Naive thymus-derived CD4-positive, alpha-beta T cell (primary cell): Measurements from ENCODE around the gene ZNHIT3. TPM values are rescaled to one million over a fixed set of nuclear protein-coding genes. Genes with fewer than 3 reads are reported as not detected.
"Not testable (repeated sequence)": the region's sequence is repeated elsewhere in the genome, so short reads cannot be mapped to it uniquely, and the experiment has no call there.

ENCODE experiments used
- ATAC-seq: fragments of 150-1000 bp; cut with Tn5 transposase; 2 replicates; pipeline ENCODE4 v1.10.0; 2021; ENCODE audit warnings: mild to moderate bottlenecking, moderate library complexity
- CTCF ChIA-PET: fragments of 350-600 bp; sonication (Branson Sonifier 250); formaldehyde crosslinking; loops from one replicate; lab custom pipeline; 2021; ENCODE audit warnings: antibody characterized with exemption; lab: Charles Lee
- POLR2A ChIA-PET: fragments of 350-600 bp; sonication (Branson Sonifier 250); formaldehyde crosslinking; loops from one replicate; lab custom pipeline; 2021; ENCODE audit warnings: antibody characterized with exemption, inconsistent platforms; lab: Charles Lee
- DNase-seq, 9 donors: peaks; one replicate each; pipeline versions ENCODE4 v3.0.0 to v3.0.0-alpha.2; 2020 to 2022; ENCODE audit warnings: mixed read lengths in 1 of 9
- H3K27ac ChIP-seq: one replicate; pipeline ENCODE4 v1.7.0; 2013; ENCODE audit warnings: mild to moderate bottlenecking, low read depth, low read length, moderate library complexity
- H3K27me3 ChIP-seq, 2 donors: one replicate each; pipeline ENCODE4 v1.7.0; 2013; ENCODE audit warnings: low read length in 2 of 2, mild to moderate bottlenecking in 2 of 2, moderate library complexity in 2 of 2; ENCODE audit not compliant: control insufficient read depth in 2 of 2, insufficient read depth in 2 of 2
- H3K36me3 ChIP-seq, 3 experiments: 1 replicate in 2 of 3; 2 replicates in 1 of 3; pipeline ENCODE4 v1.7.0; 2013; ENCODE audit warnings: low read length in 3 of 3, mild to moderate bottlenecking in 3 of 3, moderate library complexity in 1 of 3; ENCODE audit not compliant: insufficient read depth in 3 of 3, control insufficient read depth in 2 of 3
- H3K4me1 ChIP-seq, 2 donors: one replicate each; pipeline ENCODE4 v1.7.0; 2013; ENCODE audit warnings: low read length in 2 of 2, mild to moderate bottlenecking in 2 of 2, moderate library complexity in 1 of 2; ENCODE audit not compliant: control insufficient read depth in 2 of 2, insufficient read depth in 2 of 2
- H3K4me3 ChIP-seq: 2 replicates; pipeline ENCODE4 v1.7.0; 2013; ENCODE audit warnings: mild to moderate bottlenecking, low read length
- H3K9me3 ChIP-seq, 3 experiments: 1 replicate in 2 of 3; 2 replicates in 1 of 3; pipeline ENCODE4 v1.7.0; 2013; ENCODE audit warnings: low read length in 3 of 3; ENCODE audit not compliant: control insufficient read depth in 2 of 3
- H3K27ac Mint-ChIP-seq, 9 donors: one replicate each; pipeline ENCODE4 v1.8.0; 2020 to 2022; ENCODE audit warnings: mixed read lengths in 9 of 9, mild to moderate bottlenecking in 8 of 9, moderate library complexity in 5 of 9, inconsistent platforms in 2 of 9
- H3K27me3 Mint-ChIP-seq, 5 donors: one replicate each; pipeline ENCODE4 v1.8.0; 2021 to 2022; ENCODE audit warnings: mixed read lengths in 5 of 5, mild to moderate bottlenecking in 1 of 5
- H3K36me3 Mint-ChIP-seq, 5 donors: one replicate each; pipeline ENCODE4 v1.8.0; 2020 to 2022; ENCODE audit warnings: mixed read lengths in 5 of 5, mild to moderate bottlenecking in 3 of 5, inconsistent platforms in 1 of 5
- H3K4me1 Mint-ChIP-seq, 7 donors: one replicate each; pipeline ENCODE4 v1.8.0; 2020 to 2022; ENCODE audit warnings: mixed read lengths in 7 of 7, mild to moderate bottlenecking in 3 of 7, inconsistent platforms in 1 of 7
- H3K4me3 Mint-ChIP-seq, 10 donors: one replicate each; pipeline ENCODE4 v1.8.0; 2020 to 2022; ENCODE audit warnings: mild to moderate bottlenecking in 10 of 10, mixed read lengths in 10 of 10, moderate library complexity in 6 of 10, inconsistent platforms in 2 of 10
- H3K9me3 Mint-ChIP-seq, 11 donors: one replicate each; pipeline ENCODE4 v1.8.0; 2020 to 2022; ENCODE audit warnings: mixed read lengths in 11 of 11, mild to moderate bottlenecking in 4 of 11, inconsistent platforms in 1 of 11, moderate library complexity in 1 of 11
- intact Hi-C, 2 donors: fragments of 100-400 bp; cut with micrococcal nuclease; formaldehyde crosslinking; loops; one replicate each; pipeline ENCODE4 v1.15.1; 2023
- polyA plus RNA-seq, 2 donors: library from polyadenylated mRNA; unstranded; fragments of 300-500 nt; fragmentation: Illumina TruSeq; gene quantifications; one replicate each; pipeline ENCODE4 v1.2.3, GENCODE V29; 2021
- total RNA-seq, 6 experiments: library from RNA in 5 of 6; stranded (reverse) in 5 of 6; gene quantifications; 1 replicate in 5 of 6; 2 replicates in 1 of 6; pipeline ENCODE4 v1.2.3 and lab custom pipeline; 2021 to 2026

Gene ZNHIT3
- total and polyA plus RNA-seq, 7 experiments from 2014 or later: 38.4 to 118 (median 58.7) TPM

DNA sequence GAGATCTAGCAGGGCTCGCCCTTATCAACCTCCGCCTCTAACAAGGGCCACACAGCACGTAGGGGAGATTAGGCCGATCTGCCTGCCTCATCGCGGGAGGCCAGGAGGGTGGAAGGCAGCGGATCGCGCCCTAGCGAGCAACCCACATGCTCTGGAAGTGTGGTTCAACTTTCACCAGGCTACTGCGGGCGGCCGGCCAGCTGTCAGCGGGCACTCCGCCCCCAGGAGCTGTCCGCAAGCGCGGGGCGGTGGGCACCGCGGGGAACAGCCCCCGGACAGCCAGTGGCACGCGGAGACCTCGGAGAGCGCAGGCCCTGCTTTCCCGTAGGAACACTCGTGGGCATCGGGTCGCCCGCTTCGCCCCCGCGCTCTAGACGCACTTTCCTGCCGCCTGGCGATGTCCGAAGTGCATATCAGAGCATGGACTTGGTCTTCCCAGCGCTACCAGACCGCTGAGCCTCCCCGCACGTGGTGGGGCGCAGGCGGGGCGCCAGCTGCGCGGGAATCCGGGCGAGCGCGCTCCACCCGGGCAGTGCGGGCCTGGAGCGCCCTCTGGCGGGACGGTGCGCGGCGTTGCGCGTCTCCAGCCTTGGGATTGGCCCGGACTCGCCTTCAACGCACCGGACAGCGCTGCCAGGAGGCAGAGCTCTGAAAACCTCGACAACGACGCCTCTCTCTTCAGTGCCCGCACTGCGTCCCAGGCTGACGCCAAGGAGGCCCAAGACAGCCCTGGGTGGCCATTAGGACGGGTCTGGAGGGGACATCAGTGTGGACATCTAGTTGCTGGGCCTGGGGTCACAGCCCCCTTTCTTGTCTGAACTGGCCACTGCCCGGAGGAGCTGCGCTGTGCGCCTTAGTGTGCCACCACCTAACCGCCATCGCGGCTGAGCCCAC, 3.6 kb upstream of the ZNHIT3 start:
- H3K27ac ChIP-seq: no peak overlapping the region
- H3K36me3 ChIP-seq: no peaks in the 10 kb centered on the region
- ATAC-seq (peak; percentile 75), DNase-seq (peak; percentile 53 to 93 (median 76))
- H3K4me3 ChIP-seq: peak overlapping the region; percentile 59
- POLR2A ChIA-PET: interaction anchor here (0.7 to 1.7 kb wide), 5 partner anchors 12 to 674 kb away, joined by 3 to 6 read pairs (median 4); partner anchors contain the start of genes GGNBP2, MYO19, PIGW and TAF15
- H3K27me3 ChIP-seq: no peaks in the 10 kb centered on the region
- peaks cover 12 to 31% (median 24%) of the 10 kb centered on the region in 5 donors for H3K27me3 Mint-ChIP-seq
- CTCF ChIA-PET: interaction anchor here (0.5 to 1.7 kb wide), 8 partner anchors 8 to 1065 kb away, joined by 3 to 4 read pairs (median 3); no protein-coding TSS in a partner anchor
- peak overlapping the region in 3 of 9 donors; percentile 43 to 46 (median 43) for H3K27ac Mint-ChIP-seq
- H3K36me3 Mint-ChIP-seq: peaks cover 0 to 4% (median 4%) of the 10 kb centered on the region in 5 donors
- peaks cover 0 to 1% (median 0%) of the 10 kb centered on the region in 11 donors for H3K9me3 Mint-ChIP-seq
- intact Hi-C loops: loop anchor here (1.0 to 2.0 kb wide), 2 partner anchors 514 kb away; no protein-coding TSS in a partner anchor
- no peaks in the 10 kb centered on the region for H3K9me3 ChIP-seq
- H3K4me3 Mint-ChIP-seq: peak overlapping the region; percentile 56 to 83 (median 80)
- peaks cover 16 to 39% (median 25%) of the 10 kb centered on the region in 7 donors for H3K4me1 Mint-ChIP-seq
- peaks cover 20 to 27% of the 10 kb centered on the region in 2 donors for H3K4me1 ChIP-seq

DNA sequence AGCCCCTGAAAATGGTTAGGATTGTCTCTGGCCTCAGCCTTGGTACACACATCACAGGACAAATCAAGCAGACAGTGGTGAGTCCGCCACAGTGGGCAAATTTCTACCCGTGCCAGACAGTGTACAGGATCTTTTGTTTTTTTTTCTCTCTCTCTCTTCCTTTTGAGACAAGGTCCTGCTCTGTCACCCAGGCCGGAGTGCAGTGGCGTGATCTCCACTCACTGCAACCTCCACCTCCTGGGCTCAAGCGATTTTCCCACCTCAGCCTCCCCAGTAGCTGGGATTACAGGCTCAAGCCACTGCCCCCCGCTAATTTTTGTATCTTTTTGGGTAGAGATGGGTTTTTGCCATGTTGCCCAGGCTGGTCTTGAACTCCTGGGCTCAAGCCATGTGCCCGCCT, 2.5 kb upstream of the ZNHIT3 start:
- peak overlapping the region; percentile 25 to 82 (median 66) for H3K4me3 Mint-ChIP-seq
- not testable (repeated sequence) for H3K9me3 ChIP-seq, ATAC-seq

DNA sequence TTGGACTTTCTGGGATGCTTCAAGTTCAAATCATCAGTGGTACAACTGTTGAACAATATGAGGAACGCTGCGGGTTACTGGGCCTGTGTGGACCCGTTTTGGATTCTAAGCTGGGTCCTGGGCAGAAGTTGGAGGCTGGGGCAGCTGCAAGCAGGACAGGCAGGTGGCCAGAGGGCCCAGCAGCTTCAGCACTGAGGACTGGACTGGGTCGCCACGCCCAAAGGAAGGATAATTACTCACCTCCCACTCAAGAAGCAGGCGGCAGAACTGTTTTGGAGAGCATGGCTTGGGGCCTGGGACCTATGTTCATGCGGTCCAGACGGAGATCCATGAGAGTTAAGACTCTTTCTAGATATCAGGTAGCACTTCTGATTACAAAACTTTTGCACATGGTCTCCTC, 1.5 kb upstream of the ZNHIT3 start:
- no peak for ATAC-seq
- ChIA-PET POLR2A (interaction anchor here (0.7 to 2.5 kb wide), 5 partner anchors 39 to 116 kb away, joined by 3 to 12 read pairs (median 5); partner anchors contain the start of genes MRM1 and PIGW), CTCF (interaction anchor here (0.7 kb wide), 1 partner anchor 10 kb away, joined by 3 read pairs; no protein-coding TSS in a partner anchor)
- Histone ChIP-seq H3K36me3 (no peaks in the 10 kb centered on the region), H3K4me1 (peaks cover 29 to 39% of the 10 kb centered on the region in 2 donors), H3K27ac (no peak overlapping the region), H3K4me3 (no peak overlapping the region), H3K9me3 (no peaks in the 10 kb centered on the region), H3K27me3 (no peaks in the 10 kb centered on the region)
- Mint-ChIP-seq H3K36me3 (peaks cover 0 to 13% (median 11%) of the 10 kb centered on the region in 5 donors), H3K4me1 (peaks cover 29 to 58% (median 39%) of the 10 kb centered on the region in 7 donors), H3K4me3 (peak overlapping the region in 9 of 10 donors; percentile 39 to 100 (median 99)), H3K27me3 (peaks cover 12 to 19% (median 15%) of the 10 kb centered on the region in 5 donors), H3K27ac (peak overlapping the region in 3 of 9 donors; percentile 14 to 100 (median 99)), H3K9me3 (peaks cover 0 to 1% (median 0%) of the 10 kb centered on the region in 11 donors)
- no peak for DNase-seq
- intact Hi-C loops: loop anchor here in 1 of 2 donors (5.0 kb wide), 2 partner anchors 462 to 1122 kb away; partner anchors contain the start of genes AATF and SYNRG

More for the DNA sequence above, 2.5 kb upstream of the ZNHIT3 start:
- H3K9me3 Mint-ChIP-seq, H3K27ac ChIP-seq, H3K27me3 ChIP-seq, H3K4me3 ChIP-seq, H3K36me3 ChIP-seq, DNase-seq, intact Hi-C loops, H3K36me3 Mint-ChIP-seq: not testable (repeated sequence)
- Mint-ChIP-seq H3K27ac (peak overlapping the region in 1 of 9 donors; percentile 13), H3K27me3 (peaks cover 12 to 26% (median 22%) of the 10 kb centered on the region in 5 donors), H3K4me1 (peaks cover 21 to 48% (median 30%) of the 10 kb centered on the region in 7 donors)
- H3K4me1 ChIP-seq: peaks cover 24 to 35% of the 10 kb centered on the region in 2 donors
- ChIA-PET POLR2A (interaction anchor here (0.9 to 1.7 kb wide), 2 partner anchors 11 to 62 kb away, joined by 4 to 6 read pairs; no protein-coding TSS in a partner anchor), CTCF (interaction anchor here (0.7 to 1.7 kb wide), 2 partner anchors 9 to 11 kb away, joined by 3 to 4 read pairs; no protein-coding TSS in a partner anchor)

DNA sequence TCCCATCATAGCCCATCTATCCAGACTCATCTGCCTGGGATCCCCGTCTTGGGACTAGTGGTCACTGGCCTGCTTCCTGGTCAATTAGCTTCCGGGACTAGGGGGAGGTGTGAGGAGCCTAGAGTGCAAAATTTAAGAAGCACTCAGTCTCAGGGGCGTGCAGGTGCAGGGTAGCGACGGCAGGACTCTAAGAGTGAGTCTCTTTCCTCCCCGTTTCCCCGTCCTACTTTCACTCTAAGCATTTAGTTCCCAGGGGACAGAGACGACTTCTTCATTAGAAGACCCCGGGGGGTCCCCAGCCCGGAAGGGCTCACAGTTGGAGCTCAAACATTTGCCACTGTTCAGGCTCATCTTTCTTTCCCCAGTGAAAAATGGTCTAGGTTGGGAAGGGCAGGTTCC, 677 bp upstream of the ZNHIT3 start:
- CTCF ChIA-PET: no interaction called here
- DNase-seq: no peak
- peaks cover 0 to 1% (median 0%) of the 10 kb centered on the region in 11 donors for H3K9me3 Mint-ChIP-seq
- peak overlapping the region; percentile 87 to 100 (median 100) for H3K4me3 Mint-ChIP-seq
- peak overlapping the region; percentile 82 for H3K4me3 ChIP-seq
- H3K4me1 Mint-ChIP-seq: peaks cover 34 to 64% (median 43%) of the 10 kb centered on the region in 7 donors
- H3K36me3 Mint-ChIP-seq: peaks cover 0 to 17% (median 14%) of the 10 kb centered on the region in 5 donors
- peak overlapping the region; percentile 86 for H3K27ac ChIP-seq
- no peaks in the 10 kb centered on the region for H3K27me3 ChIP-seq
- POLR2A ChIA-PET: interaction anchor here (0.6 to 2.5 kb wide), 11 partner anchors 8 to 463 kb away, joined by 3 to 12 read pairs (median 5); partner anchors contain the start of genes GGNBP2, MRM1 and PIGW
- peaks cover 29 to 41% of the 10 kb centered on the region in 2 donors for H3K4me1 ChIP-seq
- H3K36me3 ChIP-seq: no peaks in the 10 kb centered on the region
- intact Hi-C loops: loop anchor here (1.0 to 5.0 kb wide), 6 partner anchors 48 to 1121 kb away; partner anchors contain the start of genes MYO19 (in 2 of the 2), PIGW (in 2 of the 2), AATF (in 1 of the 2) and MRM1 (in 1 of the 2)
- H3K27ac Mint-ChIP-seq: peak overlapping the region; percentile 94 to 100 (median 99)
- H3K27me3 Mint-ChIP-seq: peaks cover 8 to 16% (median 14%) of the 10 kb centered on the region in 5 donors
- no peaks in the 10 kb centered on the region for H3K9me3 ChIP-seq
- ATAC-seq: no peak

DNA sequence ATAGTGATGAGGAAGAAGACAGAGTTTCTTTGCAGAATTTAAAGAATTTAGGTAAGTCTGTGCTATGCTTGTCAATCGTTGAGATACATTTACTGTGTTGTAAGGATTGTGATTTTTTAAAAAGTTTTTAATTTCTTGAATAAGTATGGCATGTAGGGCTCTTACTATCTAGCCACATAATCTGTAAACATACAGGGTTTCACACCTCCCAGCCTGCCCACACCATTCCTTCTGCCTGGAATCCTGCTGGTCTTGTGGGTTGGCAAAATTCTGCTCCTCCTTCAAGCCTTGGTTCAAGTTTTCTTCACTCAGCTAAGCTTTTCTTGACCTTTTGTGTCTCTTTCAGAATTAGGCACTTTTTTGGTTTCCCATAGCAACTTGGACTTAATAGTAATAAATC, 7.5 kb downstream of the ZNHIT3 start:
- no peak overlapping the region for H3K4me3 Mint-ChIP-seq
- DNase-seq: no peak
- H3K4me3 ChIP-seq: no peak overlapping the region
- peaks cover 19 to 35% (median 33%) of the 10 kb centered on the region in 7 donors for H3K4me1 Mint-ChIP-seq
- H3K27ac Mint-ChIP-seq: peak overlapping the region in 2 of 9 donors; percentile 6 to 44
- no peaks in the 10 kb centered on the region for H3K27me3 Mint-ChIP-seq
- ATAC-seq: no peak
- H3K9me3 ChIP-seq: no peaks in the 10 kb centered on the region
- intact Hi-C loops: no loop called here
- POLR2A ChIA-PET: interaction anchor here (0.6 to 1.5 kb wide), 3 partner anchors 11 to 800 kb away, joined by 3 to 4 read pairs (median 3); no protein-coding TSS in a partner anchor
- peaks cover 5 to 6% of the 10 kb centered on the region in 2 donors for H3K4me1 ChIP-seq
- CTCF ChIA-PET: interaction anchor here (0.6 kb wide), 1 partner anchor 359 kb away, joined by 5 read pairs; no protein-coding TSS in a partner anchor
- peaks cover 10 to 68% (median 22%) of the 10 kb centered on the region in 3 experiments for H3K36me3 ChIP-seq
- H3K9me3 Mint-ChIP-seq: no peaks in the 10 kb centered on the region
- no peaks in the 10 kb centered on the region for H3K27me3 ChIP-seq
- H3K27ac ChIP-seq: no peak overlapping the region
- peaks cover 8 to 46% (median 16%) of the 10 kb centered on the region in 5 donors for H3K36me3 Mint-ChIP-seq
